ENCODE measurements around the gene ATG14.
A peak's percentile ranks its signal among the peaks of the same experiment; 100 is the strongest.
"Not testable (repeated sequence)": the region's sequence is repeated elsewhere in the genome, so short reads cannot be mapped to it uniquely, and the experiment has no call there.

ATG14 gene

GRCh38 chr14:55383541-55384140 lies 28.0 kb downstream of the ATG14 start:
- DNase-seq = no peak

GRCh38 chr14:55383056-55383466 lies 28.6 kb downstream of the ATG14 start:
- DNase-seq = not testable (repeated sequence)

GRCh38 chr14:55382483-55382882 lies 29.1 kb downstream of the ATG14 start:
- DNase-seq = no peak

GRCh38 chr14:55381561-55381960 lies 30.1 kb downstream of the ATG14 start:
- DNase-seq = no peak

- DNase-seq = no peak
Measured at GRCh38 chr14:55381040-55381439, 30.6 kb downstream of the ATG14 start.

GRCh38 chr14:55377236-55377635 lies 34.4 kb downstream of the ATG14 start:
- DNase-seq = no peak

GRCh38 chr14:55374771-55375170 lies 36.9 kb downstream of the ATG14 start:
- no peak for DNase-seq

- DNase-seq = no peak
Measured at GRCh38 chr14:55373784-55374705, 37.6 kb downstream of the ATG14 start.

- no peak for DNase-seq
Measured at GRCh38 chr14:55372825-55373224, 38.8 kb downstream of the ATG14 start.

- DNase-seq = no peak
Measured at GRCh38 chr14:55372423-55372822, 39.2 kb downstream of the ATG14 start.

GRCh38 chr14:55370883-55371455 lies 40.7 kb downstream of the ATG14 start:
- no peak for DNase-seq

GRCh38 chr14:55366271-55366670 lies 45.4 kb downstream of the ATG14 start:
- no peak for DNase-seq

GRCh38 chr14:55361190-55361589 lies 50.4 kb downstream of the ATG14 start:
- DNase-seq = no peak

GRCh38 chr14:55359307-55359706 lies 52.3 kb downstream of the ATG14 start:
- DNase-seq = no peak

GRCh38 chr14:55356913-55357312 lies 54.7 kb downstream of the ATG14 start:
- peak; percentile 13 for DNase-seq

GRCh38 chr14:55355922-55356321 lies 55.7 kb downstream of the ATG14 start:
- DNase-seq = no peak

- peak; percentile 74 for DNase-seq
Measured at GRCh38 chr14:55354500-55354899, 57.1 kb downstream of the ATG14 start.

GRCh38 chr14:55353686-55354467 lies 57.8 kb downstream of the ATG14 start:
- DNase-seq = no peak

GRCh38 chr14:55352201-55352600 lies 59.4 kb downstream of the ATG14 start:
- DNase-seq = no peak

- no peak for DNase-seq
Measured at GRCh38 chr14:55351111-55351510, 60.5 kb downstream of the ATG14 start.

- no peak for DNase-seq
Measured at GRCh38 chr14:55350461-55350860, 61.2 kb downstream of the ATG14 start.

- no peak for DNase-seq
Measured at GRCh38 chr14:55349565-55349964, 62.1 kb downstream of the ATG14 start.

GRCh38 chr14:55348766-55349453 lies 62.7 kb downstream of the ATG14 start:
- DNase-seq = no peak

Measured in NCI-H146 (cell line).